GM12872 (cell line): ENCODE results near the gene FAM184A.

Source experiments
- TF ChIP-seq, protein P1 (sequence below): IDR thresholded peaks from 3 replicates; pipeline ENCODE4 v1.5.1; 2011; ENCODE audit warnings: low read depth, mild to moderate bottlenecking, low read length, moderate library complexity; ENCODE audit not compliant: insufficient read depth

FAM184A gene

DNA sequence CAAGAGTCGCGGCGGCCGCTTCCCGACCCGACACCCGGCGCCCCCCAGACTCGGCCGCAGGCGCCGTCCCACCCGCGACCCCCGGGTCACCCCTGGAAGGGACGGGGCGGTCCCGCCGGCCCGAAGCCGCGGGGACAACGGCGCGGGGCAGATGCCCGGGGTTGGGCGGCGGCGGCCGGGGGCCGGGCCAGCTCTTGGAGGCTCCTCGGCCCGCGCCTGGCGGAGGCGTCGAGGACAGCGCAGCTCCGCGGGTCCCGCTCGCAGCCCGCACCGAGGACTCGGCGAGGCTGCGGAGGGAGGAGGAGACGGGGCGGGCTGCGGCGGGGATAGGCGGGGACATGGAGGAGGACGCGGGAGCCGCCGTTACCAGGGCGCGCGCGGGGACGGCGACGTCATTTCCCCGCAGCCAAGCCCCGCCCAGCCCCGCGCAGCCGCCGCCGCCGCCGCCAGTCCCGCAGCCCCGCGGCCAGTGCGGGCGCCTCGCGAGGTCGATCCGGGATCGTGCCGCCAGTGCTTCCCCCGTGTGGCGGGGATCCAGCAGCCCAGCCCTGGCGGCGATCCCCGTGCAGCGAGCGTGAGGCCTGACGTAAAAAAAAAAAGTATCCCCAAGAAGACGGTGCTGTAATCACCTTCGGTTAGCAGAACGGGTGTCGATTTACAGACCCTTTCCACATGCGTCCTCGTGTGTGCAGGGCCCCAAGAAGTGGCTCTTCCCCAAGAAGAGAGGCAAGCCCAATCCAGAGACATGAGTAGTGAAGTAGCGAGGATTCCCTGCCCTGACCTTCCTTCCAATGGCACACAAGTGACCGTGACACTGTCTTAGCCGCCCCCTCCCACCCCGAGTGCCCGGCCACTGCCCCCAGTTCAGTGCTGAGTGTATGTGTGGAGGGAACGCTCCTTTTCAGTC lies at the start of gene FAM184A:
TSS of gene FAM184A (minus strand) at position 289 of the 907 bp plus-strand sequence. CDS start 365 bp downstream, outside the sequence.
- TF ChIP-seq, protein P1, sequence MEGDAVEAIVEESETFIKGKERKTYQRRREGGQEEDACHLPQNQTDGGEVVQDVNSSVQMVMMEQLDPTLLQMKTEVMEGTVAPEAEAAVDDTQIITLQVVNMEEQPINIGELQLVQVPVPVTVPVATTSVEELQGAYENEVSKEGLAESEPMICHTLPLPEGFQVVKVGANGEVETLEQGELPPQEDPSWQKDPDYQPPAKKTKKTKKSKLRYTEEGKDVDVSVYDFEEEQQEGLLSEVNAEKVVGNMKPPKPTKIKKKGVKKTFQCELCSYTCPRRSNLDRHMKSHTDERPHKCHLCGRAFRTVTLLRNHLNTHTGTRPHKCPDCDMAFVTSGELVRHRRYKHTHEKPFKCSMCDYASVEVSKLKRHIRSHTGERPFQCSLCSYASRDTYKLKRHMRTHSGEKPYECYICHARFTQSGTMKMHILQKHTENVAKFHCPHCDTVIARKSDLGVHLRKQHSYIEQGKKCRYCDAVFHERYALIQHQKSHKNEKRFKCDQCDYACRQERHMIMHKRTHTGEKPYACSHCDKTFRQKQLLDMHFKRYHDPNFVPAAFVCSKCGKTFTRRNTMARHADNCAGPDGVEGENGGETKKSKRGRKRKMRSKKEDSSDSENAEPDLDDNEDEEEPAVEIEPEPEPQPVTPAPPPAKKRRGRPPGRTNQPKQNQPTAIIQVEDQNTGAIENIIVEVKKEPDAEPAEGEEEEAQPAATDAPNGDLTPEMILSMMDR, result peak; percentile 43

DNA sequence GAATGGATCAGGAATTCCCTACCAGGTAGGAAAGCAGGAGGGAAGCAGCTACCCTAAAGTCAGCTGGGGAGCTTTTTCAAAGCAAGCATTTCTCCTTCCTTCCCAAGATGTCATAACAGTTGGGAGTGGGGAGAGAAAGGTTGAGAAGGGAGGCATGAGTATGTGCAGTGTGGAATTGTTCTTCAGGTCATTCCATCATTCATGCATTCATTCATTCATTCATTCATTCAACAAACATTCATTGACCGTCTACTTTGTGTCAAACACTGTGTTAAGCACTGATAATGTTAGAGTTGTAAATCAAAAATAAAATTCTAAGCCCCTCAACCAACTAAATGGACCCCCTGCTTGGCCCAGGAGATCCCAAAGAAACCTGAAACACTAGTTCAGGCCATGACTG lies 49.2 kb upstream of the FAM184A start:
- TF ChIP-seq, protein P1, result no peak

- TF ChIP-seq, protein P1, result no peak
Measured at GRCh38 chr6:119126826-119127225, 48.4 kb upstream of the FAM184A start.

GRCh38 chr6:119126140-119126539 lies 47.7 kb upstream of the FAM184A start:
- TF ChIP-seq, protein P1, result no peak

DNA sequence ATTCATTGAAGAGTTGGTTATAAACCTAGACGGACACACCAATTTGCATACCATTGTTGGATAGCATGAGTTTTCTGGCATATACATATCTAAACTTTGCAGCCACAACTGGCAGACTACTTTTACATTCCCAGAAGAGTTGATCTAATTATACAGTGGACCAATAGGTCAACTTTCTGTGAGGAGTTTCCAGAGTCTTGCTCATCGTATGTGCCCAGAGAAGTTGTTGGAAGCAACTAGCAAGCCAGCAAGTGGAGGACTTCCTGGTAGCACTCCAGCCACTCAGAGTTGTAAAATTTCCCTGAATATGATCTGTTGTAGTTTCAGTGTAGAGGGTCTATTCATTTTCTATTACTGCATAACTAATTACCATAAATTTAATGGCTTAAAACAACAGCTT lies 47.1 kb upstream of the FAM184A start:
- TF ChIP-seq, protein P1, result no peak

DNA sequence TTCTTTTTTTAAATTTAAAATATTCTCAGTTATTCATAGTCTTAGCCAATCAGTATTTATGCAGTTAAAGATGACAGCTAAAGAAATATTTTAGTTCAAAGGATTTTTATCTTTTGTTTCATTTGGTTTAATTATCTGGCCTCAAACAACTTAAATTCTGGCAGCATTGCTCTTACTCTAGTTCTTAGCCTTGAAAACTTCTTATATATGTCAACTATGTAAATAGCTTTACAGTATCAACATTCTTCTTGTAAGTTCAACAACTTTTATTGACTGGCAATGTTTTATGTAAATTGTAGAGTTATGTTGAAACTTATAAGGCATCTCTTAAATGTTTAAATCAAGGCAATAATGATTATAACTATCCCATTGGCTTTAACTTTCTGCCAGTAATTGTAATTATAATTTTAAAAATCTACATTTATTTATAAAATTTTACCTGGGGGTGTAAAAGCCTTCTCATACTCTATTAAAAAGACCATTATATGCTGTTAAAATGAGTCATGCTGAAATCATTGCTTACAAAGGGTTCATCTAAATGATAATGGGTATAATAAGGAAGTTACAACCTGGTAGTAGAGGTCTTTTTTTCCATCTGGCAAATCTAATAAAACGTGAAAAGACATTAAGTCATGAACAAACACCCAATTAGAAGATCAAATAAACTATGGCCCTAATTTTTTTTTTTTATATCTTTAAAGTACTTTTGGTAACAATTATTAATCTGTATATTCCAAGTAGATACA lies 45.8 kb upstream of the FAM184A start:
- TF ChIP-seq, protein P1, result no peak

GRCh38 chr6:119122336-119122735 lies 43.9 kb upstream of the FAM184A start:
- TF ChIP-seq, protein P1, result no peak
